Midbrain (tissue), 1 donor: ENCODE results near the gene ARCN1.
"Not testable (repeated sequence)": the region's sequence is repeated elsewhere in the genome, so short reads cannot be mapped to it uniquely, and the experiment has no call there.

Experiments used
- DNase-seq: peaks from one replicate; lab custom pipeline; 2025; lab: John Stamatoyannopoulos, UW

ARCN1 gene

DNA sequence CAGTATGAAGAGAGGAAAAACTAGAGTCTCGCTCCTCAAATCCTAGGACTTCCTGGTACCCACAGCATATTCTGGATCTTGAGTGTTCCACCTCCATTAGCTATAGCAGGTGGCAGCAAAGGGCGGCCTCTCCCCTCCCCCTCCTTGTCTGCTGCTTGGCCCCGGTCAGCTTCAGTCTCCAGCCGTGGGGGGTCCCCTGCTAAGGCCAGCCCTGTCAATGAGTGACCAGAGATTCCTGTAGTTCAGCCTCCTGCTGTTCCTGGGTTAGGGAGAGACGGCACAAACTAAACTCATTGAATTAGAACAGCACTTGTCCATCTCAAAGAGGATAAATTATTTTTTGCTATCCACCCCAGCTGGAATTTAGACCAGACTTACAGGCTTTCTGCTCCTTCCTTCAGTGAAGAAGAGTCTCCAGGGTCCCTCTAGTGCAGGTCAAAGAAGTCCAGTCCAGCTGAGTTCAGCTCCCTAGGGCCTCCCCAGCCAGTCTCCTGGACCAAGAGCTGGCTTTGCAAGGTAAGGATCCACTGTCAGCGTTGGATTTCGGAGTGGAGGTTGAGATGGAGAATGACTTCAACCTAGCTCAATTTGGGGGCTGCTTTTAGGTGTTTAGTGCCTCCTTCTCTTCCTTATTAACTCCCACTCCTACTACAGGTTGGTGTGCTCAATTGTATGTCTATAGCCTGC is 34.1 kb downstream of the ARCN1 start:
- DNase-seq: no peak

DNA sequence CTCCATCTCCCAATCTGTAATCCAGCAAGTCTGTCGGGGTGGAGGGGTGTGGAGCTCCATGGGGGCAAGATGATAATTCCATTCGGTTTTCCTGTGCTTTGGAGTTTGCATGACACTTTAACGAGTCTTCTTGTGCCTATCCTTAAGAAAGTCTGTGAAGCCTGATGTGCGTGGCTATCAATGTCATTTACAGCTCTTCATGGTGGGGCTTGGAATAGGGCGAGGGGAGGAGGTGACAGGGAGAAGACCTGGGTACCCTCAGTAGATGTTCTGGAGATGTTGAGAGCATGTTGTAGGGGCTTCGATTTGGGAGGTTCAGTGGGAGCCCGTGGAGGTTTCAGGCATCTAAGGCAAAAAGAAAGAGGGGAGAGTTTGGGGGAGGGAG is 34.6 kb downstream of the ARCN1 start:
- DNase-seq: no peak

DNA sequence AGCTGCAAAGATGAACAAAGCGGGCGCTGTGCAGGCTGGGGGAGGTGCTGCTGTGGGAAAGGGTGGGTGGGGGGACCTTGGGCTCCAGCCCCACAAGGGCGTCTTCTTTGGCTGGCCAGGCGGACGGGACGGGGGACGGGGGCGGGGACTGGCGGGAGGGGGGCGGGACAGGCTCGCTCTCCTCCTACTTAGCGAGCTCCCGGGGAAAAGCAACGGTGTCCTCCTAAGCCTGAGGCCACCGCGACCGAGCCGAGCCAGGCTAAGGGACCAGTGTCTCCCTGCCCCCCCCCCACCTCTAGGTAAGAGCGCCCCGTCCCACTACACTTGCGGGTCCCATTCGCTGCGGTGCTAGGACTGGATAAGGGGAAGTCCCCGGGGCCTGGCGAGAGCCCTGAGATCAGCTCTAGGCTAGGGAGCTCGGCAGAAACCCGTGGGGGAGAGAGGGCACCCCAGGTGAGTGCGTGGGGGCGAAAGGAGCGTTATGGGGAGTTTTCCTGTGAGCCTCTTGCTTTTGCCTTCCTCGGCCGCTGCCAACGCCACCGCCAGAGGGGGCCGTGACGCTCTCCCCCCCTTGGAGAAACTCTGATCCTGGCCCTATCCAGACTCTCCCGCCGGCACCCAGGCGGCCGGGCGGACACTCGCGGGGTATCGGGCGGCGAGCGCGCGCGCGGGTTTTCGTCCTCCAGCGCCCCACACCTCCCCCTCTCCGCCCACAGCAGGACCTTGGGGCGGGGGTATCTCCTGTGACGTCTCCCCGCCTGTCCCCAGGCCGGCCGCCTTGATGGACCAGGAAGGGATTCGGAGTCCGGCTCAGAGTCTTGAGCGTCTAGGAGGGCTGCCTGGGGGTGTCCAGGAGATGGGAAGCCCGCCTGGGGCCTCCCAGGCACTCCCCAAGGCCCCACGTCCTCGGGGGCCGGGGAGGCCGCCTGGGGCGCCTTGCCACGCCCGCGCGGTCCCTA is 35.5 kb downstream of the ARCN1 start, which contains the start of gene PHLDB1:
TSS of gene PHLDB1 (plus strand) at position 215 of the 959 bp plus-strand sequence. CDS start 6,222 bp downstream, outside the sequence.
- DNase-seq: peak; percentile 82

DNA sequence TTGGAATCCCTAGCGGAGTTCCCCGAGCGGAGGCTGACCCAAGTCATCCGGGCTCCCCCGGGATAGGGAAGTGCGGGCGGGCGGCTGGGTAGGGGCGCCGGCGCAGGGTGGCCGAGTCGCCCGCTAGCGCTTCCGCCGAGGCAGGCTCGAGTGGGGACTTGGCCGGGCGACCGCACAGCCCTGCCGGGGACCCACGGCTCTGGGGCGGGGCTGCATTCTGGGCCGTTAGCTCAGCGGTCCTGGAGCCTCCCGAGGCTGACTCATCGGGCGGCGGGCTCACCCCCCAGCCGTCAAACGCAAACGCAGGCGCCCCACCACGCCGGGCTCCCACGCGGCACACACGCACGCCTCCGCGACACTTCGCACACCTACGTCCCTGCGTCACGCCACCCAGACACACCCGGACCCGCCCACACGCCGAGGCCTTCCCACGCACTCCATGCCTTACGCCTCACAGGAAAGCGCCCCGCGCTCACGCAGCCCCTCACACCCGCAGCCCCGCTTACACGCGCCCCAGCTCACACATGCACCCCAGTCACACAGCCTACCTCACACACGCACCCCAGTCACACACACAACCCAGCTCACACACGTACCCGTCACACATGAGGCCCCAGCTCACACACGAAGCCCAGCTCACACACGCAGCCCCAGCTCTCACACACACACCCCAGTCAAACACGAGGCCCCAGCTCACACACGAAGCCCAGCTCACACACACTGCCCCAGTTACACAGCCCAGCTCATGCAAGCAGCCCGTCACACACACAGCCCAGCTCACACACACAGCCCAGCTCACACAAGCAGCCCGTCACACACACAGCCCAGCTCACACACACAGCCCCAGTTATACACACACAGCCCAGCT is 36.4 kb downstream of the ARCN1 start:
- DNase-seq: peak; percentile 45

DNA sequence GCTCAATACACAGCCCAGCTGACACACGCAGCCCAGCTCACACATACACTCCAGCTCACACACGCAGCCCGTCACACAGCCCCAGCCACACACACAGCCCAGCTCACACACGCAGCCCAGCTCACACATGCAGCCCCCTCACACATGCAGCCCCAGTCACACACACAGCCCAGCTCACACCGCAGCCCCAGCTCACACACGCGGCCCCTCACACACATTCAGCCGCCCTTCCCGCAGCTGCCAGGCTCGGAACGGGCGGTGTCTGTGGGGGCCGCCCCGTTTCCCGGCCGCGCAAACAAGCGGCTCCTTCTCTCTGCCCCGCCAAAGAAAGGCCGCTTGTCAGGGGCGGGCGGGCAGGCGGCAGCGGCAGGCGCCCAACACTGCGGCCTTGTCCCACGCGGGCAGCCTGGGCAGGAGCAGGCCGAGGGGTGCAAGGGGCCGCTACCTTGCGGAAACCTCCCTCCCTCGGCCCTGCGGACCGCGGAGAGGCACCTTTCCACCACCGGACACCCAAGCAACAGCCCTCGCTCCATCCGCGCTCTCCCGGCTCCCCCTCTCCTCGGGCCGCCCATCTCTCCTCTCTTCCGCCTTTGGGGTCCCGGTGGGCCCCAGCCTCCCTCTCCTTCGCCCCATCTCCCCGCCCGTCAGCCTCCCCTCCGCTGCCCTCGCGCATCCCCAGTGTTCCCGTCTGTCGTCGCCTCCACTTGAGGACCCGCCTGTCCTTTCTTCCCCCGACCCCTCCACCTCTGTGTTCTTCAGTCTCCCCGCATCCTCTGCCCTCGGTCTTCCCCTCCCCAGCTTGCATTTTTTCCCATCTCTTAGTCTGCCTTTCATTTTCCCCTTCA is 37.4 kb downstream of the ARCN1 start:
- peak; percentile 83 for DNase-seq

DNA sequence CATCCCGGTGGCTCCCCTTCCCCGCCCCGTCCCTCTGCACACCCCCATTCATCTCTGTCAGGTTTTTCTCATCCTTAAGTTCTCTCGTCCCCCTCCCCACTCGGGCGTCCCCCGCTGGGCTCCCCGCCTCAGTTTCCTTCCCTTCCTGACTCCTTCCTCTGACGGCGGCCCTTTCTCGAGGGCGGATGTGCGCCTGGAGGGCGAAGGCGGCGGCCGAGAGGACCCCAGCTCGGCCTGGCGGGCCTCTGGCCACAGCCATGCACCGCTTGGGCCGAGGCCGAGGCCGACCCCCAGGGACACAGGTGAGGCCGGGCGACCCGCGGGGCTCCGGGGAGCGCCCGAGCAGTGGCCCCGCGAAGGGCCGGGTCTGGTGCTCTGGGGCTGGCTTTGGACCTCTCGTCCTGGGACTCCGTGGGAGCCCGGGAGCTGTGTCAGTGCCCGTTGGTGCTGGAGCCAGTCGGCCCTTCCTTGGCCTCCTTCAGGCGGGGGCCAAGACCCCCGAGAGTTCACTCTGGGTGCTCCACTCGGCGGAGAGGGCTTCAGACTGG is 38.1 kb downstream of the ARCN1 start:
- no peak for DNase-seq

DNA sequence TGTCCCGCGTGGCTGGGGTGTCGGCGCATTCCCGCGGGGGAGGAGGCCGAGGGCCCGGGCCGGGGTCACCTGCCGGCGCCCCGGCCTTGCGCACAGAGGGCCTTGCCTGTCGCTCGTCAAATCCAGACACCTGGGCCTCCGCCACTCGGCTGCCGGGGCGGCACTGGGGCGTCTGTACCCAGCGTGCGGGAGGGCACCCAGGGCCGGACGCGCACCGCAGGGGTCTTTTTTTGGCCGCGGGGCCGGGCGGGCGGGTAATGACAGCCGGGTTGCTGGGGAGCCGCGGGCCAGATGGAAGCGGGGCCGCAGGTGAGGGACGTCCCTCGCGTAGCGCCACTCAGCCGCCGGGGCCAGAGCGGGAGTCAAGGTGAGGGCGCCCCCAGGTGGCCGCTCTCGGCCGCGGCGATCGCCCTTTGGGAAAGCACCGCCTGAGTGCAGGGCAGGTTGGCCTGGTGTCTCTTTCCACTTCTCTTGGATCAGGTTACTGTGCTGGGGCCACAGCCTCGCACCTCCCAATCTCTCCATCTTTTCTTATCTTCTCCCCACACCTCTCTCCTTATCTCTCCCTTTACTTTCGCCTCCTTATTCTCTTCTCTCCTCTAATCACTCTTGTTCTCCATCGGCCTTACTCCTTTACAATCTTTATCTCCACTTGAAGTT is 38.7 kb downstream of the ARCN1 start:
- DNase-seq: peak; percentile 75

DNA sequence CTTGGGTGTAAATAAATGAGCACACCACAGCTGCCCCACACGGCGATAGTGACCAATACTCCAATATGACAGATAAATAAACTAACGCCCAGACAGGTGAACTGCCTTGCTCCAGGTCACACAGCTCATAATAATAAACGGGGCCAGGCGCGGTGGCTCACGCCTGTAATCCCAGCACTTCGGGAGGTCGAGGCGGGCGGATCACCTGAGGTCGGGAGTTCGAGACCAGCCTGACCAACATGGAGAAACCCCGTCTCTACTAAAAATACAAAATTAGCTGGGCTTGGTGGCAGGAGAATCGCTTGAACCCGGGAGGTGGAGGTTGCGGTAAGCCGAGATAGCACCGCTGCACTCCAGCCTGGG is 39.2 kb downstream of the ARCN1 start:
- not testable (repeated sequence) for DNase-seq

DNA sequence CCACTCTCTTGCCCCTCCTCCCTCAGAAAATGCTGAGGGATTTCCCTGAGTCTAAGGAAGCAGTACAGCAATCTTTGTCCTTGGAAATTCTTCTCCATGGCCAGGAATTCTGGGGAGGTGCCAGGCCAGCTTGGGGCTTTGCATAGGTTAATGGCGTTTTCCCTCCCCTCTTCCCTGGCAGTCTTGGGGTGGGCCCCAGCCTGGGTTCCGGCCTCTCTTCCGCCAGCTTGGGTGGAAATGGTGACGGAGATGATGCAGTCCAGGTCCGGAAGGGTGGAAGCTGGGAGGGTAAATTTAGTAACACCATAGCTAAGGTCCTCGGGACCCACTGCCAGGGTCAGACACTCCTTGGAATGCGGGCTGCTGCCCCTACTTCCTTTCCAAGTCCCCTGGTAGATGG is 40.2 kb downstream of the ARCN1 start:
- no peak for DNase-seq

DNA sequence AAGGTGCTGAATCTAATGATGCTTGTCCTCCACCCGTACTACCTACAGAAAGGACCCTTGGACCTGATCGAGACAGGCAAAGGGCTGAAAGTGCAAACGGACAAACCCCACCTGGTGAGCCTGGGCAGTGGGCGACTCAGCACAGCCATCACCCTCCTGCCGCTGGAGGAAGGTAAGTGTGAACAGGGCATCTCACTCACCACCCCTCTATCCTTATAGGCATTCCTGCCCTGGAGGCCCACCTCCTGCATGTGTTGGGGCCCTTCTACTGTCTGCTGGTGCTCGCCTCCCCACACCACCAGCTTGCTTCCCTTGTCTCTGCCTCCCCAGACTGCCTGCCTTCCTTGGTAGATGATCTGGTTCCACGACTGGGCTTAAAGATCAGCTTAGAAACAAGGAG is 42.3 kb downstream of the ARCN1 start:
- no peak for DNase-seq

DNA sequence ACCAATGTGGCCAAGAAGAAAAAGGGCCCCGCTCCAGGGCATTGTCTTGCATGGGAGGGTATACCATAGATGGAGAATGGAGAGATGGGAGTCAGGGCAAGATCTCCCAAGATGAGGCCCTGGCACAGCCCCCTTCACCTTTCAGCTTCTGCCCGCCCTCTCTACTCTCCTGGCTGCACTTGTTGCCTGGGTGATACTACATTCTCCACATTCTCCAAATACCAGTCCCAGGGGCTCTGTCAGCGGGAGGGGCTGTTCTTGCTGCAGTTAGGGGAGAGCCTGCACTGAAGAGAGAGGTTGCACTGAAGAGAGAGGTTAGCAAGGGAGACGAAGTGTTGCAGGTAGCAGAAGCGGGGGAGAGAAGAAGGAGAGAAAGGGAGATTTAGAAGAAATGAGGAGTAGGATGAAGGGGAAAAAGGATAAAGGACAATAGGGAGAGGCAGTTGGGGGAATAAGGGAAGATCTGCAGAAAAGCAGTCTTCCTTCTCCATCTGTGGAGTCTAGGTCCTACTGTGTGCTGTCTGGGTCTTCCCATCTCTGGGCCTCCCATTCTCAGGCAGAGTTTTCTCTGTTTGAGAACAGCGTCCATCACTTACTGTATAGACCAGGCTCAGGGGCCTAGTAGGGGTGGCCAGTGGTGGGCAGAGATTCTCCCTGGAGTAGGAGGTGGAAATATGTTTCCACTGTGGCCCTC is 43.2 kb downstream of the ARCN1 start:
- no peak for DNase-seq

DNA sequence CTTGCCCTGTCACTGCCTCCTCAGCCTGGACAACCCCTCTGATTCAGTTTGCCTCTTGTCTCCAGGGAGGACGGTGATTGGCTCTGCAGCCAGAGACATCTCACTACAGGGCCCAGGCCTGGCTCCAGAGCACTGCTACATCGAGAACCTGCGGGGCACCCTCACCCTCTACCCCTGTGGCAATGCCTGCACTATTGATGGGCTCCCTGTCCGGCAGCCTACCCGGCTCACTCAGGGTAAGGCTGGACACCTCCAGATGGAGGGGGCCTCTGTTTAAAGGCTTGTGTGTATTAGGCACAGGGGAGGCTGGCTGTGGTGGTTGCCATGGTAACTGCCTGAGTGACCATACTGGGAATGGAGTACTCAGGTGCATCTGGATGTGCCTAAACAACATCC is 43.8 kb downstream of the ARCN1 start:
- DNase-seq: no peak

DNA sequence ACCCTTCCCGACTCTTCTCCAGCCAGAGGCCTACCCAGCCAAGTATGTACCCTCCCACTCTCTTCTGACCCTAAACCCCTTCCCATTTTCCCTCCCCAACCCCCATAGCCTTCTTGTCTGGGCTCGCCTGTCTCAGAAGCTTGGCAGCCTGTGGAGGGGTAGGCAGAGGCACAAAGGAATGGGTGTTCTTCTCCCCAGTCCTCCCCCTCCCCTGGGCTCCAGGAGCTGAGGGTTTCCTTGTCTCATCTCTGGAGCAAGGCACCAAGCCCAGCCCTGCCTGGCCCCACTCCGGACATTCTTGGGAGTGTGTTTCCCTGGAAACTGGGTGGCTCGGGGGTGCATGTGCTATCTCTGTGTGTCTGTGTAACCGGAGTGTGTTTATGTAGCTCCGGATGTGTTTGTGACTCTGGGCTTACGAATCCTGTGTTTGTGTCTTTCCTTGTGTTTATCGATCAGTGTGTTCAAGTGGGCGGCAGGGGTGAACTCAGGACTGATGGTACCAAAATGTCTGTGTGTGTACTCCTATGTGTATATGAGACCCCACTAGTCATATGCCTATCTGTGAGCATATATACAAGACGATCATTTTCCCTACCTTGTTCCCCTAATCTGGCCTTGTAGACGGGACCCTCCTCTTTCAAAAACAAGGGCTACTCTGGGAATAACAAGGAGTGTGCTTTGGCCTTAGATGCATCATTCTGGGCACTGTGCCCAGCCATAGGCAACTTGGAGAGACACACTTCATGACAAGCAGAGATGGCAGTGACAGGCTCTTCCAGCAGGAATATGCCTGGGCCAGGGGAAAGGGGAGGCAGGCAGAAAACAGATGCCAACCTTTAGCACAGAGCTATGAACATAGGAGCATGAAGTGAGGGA is 46.1 kb downstream of the ARCN1 start:
- peak; percentile 61 for DNase-seq

DNA sequence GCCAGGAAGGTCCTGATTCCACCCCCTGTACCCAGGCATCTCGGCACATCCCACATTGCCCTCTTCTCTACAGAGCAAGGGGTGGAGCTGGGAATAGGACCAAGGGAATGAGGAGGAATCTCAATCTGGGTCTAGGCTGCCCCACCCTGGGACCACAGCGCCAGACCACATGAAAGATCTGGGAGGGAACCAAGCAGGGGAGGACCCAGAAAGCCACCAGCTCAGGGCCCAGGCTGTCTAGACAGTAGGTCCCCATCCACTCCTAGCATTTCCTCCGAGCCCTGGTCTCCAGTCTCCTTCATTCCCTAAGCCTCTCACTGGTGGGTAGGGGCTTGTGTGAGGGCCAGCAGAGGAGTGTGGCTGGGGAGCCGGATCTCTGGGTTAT is 46.8 kb downstream of the ARCN1 start:
- no peak for DNase-seq

DNA sequence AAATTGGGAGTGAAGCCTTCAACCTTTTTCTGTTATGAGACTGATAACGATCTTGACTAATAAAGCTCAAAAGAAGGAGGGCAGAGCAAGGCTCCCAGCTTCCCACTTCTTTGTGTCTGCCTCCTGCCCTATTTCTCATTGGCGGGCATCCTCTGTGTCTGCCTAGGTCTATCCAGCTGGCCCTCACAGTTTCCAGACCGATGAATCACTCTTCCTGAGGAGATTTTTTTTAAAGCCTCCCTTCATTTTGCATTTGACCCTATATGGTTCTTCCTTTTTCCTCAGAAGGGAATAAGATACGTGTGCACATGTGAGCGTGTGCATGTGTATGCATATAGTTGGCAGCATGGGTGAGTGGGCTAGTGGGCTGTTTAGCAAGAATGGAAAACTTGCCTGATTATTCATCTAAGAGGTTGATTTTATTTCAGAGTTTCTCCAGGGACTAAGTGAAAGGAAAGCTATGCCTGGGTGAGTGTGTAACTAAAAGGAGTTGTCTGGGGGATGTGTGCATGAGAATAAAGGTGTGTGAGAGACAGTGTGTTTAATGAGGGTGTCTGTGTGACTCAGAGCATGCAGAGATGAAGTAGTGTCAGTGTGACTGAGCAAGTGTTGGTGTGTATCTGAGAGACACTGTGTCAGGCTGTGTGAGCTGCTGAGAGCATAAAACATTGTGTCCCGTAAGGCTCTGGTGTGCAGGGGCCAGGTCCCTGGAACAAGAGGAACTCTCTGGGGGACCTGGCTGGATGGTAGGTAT is 47.4 kb downstream of the ARCN1 start:
- peak; percentile 45 for DNase-seq

DNA sequence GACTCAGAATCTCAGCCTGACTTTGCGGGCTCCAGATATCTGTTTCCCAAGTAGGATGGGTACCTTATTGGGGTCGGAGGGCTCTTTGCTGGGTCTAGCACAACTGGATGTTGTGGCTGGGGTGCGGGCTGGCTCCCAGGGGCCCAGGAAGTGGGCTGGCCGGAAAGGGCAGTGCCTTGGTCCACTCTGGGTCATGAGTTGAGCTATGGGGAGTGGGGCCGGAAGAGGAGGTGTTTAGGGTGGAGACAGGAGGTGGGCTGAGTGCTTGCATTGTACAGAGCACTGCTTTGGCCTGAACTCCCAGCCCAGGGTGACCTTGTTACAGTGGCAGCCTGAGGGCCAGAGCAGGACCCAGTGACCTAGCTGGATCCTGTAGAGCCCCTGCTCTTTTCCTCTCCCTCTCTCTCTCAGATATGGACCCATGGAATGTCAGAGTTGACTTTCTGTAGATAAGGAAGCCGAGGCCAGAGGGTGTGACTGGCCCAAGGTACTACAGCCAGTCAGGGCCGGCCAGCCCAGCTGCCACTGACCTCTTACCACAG is 48.4 kb downstream of the ARCN1 start:
- DNase-seq: no peak

DNA sequence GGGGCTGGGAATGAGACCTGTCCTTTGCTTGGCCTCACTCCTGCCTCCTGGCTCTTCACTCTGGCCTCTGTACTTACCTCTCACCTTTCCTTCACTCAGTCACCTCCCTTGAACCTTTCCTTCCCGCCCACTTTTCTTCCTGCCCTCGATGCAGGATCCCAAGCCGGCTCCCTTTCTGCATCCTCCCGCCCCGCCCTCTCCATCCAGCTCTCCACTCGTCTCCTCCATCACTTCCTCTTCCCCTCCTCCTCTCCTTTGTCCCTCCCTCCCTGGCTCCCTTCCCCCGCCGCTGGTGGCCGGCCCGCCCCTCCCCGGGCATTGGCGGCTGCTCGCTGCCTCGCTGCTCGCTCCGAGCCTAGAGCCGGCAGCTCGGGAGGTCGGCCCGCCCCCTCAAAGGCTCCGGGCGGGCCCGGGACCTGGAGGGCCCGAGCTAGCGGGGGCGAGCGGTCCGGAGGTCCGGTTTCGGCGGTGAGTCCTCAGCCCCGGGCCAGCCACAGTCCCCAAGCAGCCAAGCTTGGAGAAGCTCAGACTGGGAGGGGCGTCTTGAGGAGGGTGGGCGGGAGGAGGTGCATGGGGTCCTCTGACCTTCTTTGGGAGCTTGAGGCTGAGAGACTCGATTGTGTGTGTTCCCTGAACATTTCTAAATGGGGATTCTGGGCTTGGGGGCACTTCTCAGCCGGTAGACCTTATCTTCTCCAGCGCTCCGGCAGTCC is 49.0 kb downstream of the ARCN1 start:
- DNase-seq: peak; percentile 89
